A172 (cell line): ENCODE measurements around the gene B4GALT3. TPM values are rescaled to one million over a fixed set of nuclear protein-coding genes. Genes with fewer than 3 reads are reported as not detected.

Experiments used
- DNase-seq: peaks from one replicate; pipeline ENCODE4 v3.0.0-alpha.2; 2015; ENCODE audit warnings: low spot score
- total RNA-seq: library from RNA; depleted of rRNA; stranded (reverse); fragments of >200 nt; shearing (Covaris generic); gene quantifications from 2 replicates; pipeline ENCODE4 v1.2.3, GENCODE V29; 2014

B4GALT3 gene
- total RNA-seq, 1 experiment from 2014 or later, result 61.1 TPM

DNA sequence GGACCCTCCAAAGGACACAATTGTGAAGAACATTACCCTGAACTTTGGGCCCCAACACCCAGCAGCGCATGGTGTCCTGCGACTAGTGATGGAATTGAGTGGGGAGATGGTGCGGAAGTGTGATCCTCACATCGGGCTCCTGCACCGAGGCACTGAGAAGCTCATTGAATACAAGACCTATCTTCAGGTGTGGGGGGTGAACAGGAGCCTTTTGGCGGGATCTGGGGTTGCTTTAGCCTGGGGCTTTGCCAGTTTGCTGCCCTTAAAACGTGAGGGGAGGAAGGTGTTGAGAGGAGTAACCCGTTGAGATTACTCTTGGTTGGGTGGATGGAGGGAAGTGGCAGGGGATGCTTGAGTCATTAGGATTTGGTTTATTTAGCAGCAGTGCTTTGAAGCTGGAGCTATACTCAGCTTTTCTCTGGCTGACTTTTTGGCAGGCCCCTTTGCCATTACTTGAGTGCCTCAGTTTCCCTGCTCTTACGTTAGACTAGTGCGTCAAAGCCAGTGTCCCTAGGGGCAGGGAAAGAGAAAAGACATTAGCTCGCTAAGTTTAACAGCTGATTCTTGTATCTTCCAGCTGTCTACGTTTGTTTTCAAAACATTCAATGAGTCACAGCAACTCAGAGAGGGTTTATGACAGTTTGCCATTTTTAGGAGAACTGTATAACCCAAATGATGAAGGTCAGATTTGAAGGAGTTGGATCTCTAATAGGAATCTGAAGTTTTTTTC lies 29.3 kb upstream of the B4GALT3 start:
- DNase-seq, result no peak

DNA sequence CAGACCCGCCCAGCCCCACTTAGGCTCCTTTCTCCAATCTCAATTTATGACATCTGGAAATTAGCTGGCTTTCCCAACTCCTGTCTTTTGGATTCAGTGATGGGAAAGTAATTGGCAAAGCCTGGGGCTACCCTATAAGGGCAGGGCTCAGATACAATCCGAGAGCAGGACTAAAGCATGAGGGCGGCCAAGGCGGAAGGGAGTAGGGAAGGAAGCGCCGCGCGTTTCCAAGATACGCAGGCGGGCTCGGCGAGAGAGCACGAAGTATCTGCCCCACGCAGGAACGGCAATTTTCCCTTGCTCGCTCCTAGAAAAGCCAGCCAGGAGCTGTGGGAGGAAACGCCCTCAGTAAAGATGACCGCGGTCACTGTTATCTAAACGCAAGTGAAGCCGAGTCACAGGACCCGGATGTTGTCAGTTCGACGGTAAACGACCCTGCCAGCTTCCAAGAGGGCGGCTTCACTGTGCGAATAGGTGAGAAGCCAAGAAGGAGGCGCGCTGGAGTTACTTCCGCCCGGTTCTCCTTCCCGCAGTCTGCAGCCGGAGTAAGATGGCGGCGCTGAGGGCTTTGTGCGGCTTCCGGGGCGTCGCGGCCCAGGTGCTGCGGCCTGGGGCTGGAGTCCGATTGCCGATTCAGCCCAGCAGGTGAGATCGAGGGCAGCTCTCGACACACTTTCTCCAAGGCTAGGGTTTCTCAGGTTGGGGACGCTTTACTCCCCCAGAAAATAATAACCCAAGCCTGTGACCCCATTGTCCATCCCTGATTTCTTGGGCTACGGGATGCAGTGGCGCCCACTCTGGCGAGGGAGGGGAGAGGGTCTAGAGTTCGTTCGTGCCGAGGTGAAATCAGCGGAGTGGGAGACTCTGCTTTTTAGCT lies 24.8 kb upstream of the B4GALT3 start, which contains the start of gene NDUFS2:
NDUFS2 (plus strand) TSS at position 532 of the 877 bp plus-strand sequence; CDS start at position 551, 19 bp downstream.
- DNase-seq, result peak; percentile 99

DNA sequence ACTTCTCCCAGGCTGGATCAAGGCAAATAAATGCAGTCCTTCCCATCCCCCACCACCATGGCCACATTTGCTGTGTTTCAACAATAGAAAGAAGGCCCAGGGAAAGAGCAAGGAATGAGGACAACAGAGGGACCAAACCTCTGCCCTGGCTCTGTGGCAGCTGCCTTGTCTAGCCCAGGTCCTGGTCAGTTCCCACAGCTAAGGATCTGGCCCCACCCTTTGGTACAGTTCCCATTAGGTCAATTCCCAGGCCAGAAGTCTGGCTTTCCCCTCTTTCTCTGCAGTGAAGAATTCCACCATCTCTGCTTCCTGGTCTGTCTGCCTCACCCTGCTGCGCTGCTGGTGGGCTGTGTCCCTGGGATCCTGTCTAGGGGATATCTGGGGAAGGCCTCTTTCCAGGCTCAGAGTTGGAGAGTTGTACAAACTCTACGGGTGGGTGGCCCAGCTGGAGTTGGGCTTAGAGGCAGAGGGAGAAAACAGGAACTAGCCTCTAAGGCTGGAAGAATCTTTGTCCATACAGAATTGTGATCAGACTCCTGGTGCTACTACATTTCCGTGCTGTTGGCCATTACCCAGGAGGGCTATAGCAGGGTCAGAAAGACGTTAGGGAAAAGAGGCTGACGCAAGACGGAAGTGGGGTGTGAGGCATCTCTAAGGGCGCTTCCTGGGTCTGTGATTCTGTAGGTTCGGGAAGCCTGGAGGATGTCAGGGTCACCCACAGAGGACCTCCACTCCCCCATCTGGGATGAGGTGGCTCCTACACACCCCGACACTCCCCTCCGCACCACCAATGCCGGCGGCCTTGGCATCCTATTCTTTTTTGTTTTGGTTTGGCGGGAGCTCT lies 23.9 kb upstream of the B4GALT3 start:
- no peak for DNase-seq

DNA sequence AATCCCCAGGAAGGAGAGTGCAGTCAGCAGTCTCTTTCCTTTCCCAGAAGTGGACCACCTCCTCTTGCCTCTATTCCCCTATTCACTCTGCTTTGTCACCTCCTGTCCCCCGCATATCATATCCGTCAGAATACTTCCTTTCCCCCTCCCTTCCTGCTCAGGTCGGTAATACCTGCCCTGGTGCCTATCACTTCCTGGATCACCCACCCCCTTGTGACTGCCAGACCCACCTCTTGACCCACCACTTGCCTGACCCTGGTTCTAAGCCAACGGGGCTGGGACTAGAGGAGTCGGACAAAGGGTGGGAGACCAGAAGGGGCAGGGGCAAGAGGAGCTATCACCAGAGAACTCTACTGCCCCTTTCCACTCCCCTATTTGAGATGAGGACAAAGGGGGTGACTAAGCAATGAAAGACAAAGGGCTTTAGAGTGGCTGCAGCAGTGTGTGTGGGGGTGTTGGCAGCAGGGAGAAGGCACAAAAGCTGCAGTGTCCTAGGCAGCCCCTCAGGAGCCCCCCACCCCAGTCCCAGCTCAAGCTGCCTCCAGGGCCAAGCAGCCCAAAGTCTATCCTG lies 23.2 kb upstream of the B4GALT3 start:
- DNase-seq, result no peak

DNA sequence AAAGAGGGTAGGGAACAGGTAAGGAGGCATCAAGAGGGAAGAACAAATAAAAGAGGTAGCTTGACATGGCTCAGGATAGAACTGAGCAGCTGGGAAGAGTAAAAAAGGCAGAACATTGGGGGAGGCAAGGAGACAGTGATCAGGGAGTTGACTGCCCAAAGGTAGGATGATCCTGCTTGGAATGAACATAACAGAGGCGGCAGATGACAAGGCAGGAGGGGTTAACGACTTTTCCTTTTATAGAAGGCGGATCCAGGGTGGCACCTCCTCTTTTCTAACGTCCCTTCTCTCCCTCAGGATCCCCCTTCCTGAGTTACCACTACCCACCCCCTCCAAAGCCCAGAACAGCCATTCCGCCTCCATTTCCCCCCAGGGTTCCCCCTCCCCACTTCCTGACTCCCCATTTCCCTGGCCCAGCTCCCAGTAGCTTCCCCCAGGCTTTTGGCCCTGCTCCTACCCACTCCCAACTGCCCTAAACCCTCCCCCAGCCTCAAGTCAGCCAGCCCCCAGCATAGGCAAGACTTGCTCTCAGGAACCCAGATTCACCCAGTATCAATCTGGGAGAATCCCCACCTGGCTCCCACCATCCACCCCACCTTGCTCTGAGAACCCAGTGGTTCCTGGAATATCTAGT lies 22.3 kb upstream of the B4GALT3 start:
- no peak for DNase-seq

DNA sequence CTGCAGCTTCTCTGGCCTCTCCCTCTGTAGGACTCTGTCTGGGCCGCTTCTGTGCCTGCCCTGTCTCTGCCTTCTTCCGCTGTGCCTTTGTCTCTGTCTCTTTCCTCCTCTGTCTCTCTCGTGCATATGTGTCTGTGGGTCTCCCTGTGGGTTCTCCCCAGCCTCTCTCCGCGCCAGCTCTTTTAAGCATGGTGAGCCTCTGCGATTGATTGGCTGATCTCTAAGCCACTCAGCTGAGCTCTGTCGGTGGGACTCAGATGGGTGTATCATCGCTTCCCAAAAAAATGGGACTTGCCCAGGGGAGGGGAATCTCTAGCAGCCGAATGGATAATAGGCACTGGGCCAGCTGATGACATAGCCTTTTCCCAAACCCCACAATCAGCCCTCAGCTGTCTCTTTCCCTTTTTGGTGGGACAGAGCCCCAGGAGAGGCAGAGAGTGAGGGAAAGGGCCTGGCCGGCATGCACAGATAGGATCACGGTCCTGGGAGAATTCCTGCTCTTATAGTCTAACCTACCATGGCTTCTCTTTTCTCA lies 21.7 kb upstream of the B4GALT3 start, which contains the start of gene ADAMTS4:
ADAMTS4 (minus strand) TSS at position 158 of the 535 bp plus-strand sequence. CDS start 427 bp downstream, outside the sequence.
- no peak for DNase-seq

DNA sequence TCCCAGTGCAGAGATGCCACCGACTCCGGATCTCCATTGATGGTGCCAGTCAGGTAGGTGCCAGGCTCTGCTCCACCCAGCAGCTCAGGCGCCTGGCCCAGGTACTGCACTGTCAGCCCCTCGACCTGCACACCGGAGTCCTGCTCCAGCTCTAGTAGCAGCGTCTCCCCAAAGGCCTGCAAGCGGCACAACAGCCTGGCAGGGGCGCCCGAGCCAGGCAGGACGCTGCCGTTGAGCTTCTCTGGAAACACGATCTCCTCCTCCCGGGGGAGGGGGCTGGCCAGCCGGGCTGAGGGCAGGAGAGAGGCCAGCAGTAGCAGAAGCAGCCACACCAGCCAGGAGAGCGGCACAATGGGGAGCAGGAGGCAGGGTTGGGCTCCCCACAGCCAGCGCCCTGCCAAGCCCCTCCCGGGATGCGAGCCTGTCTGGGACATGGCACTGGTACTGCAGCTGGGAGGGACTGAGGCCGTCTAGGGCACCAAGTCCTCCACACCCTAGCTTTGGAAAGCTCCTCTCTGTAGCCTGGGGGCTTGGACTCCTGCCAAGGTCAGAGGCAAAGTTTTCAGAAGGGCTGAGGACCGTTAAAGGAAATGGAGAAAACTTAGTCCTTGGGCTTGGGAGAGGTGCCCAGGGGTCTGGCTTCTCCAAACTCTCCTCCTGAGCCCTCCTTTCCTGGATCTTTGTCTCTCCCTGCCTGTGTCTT lies 21.0 kb upstream of the B4GALT3 start:
- DNase-seq, result no peak

DNA sequence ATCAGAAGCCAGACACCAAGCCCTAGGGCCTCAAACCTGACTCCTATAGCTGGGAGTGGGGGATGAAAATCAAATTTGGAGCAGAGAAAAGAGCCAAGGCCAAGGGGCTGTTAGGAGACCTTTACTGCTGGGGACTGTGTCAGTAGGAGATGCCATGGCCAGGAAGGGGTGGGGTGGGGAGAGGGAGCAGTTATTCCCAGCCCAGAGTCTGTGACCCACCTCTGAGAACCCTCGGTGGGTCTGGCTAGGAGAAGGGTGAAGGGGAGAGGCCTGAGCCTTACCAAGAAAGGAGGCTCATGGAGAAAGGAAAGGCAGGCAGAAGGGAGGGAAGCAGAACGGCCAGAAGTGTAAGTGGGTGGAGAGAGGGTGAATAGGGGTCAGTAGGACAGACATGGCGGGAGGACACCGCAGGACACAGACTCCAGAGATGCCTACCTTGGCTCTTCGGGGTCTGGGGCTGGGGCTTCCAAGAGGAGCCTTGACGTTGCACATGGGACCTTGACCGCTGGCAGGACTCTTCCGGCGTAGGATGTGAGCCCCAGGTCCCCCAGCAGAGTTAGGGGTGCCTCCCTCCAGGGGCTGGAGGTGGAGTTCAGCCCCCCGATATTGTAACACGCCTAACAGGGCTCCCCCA lies 20.4 kb upstream of the B4GALT3 start:
- DNase-seq, result no peak

DNA sequence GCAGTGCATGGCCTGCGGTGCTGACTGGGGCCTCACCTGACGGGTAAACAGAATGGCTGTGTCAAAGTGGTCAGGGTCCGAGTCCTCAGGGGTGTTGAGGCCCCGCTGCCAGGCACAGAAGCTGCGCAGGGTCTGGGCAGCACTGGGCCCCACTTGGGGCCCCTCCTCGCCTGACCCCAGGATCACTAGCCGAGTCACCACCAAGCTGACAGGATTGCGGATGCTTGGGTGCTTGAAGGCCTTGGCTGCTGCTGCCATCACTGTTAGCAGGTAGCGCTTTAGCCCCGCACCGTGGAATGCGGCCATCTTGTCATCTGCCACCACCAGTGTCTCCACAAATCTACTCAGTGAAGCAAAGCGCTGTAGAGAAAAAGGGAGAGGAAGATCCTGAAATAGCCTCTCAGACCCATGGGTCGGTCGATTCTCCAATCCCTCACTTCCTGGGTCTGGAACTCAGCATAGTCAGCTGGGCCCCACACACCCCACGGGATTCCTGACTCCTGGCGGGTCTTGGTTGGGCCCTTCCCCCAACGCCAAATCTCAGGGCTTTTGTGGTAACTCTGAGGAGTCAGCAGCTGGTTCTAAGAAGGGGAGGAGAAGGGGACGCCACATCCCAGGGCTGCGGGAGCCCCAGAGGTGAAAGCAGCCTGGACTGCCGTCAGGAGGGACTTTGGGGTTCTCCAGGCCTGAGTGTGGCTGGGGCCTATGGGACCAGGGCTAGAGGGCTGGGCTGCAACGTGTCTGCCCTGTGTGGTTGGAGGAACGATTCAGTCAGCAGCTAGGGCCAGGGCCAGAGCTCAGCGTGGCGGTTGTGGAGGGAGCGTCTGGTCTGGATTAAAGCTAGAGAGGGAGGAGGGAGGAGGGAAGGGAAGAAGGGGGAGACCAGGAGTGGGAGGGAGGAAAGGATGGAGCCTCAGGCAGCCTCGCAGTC lies 19.5 kb upstream of the B4GALT3 start:
- no peak for DNase-seq

DNA sequence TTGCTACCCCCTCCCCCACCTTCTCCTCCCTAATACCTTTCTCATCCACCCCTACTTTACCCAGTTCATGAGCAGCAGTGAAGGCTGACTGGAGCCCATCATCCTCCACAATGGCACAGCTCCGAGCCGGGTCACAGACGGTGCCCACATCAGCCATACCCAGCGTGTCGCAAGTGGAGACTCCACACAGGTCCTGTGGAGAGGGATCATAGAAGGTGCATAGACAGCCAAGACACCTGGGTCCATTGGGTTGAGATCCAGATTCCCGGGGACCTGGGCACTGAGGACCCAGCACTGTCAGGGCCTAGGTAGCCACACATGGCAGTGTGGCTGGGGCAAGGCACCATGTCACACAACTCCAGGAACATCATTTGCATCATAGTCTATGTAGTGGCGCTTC lies 18.8 kb upstream of the B4GALT3 start:
- no peak for DNase-seq

DNA sequence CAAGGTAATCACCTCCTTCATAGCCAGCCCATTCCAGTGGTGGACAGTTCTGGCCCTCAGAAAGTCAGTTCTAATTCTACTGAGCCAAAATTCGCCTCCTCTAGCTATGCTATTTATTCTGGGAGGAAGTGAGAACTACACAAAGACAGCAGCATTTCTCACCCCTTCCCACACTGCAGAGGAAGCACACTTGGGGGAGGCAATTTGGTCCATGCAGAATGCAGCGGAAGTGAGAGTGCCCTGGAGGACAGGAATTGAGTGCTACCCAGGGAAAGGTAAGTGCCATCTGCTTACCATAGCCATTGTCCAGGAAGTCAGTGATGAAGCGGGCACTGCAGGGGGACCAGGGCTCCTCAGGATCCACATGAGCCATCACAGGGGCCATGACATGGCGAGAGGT lies 17.9 kb upstream of the B4GALT3 start:
- no peak for DNase-seq

DNA sequence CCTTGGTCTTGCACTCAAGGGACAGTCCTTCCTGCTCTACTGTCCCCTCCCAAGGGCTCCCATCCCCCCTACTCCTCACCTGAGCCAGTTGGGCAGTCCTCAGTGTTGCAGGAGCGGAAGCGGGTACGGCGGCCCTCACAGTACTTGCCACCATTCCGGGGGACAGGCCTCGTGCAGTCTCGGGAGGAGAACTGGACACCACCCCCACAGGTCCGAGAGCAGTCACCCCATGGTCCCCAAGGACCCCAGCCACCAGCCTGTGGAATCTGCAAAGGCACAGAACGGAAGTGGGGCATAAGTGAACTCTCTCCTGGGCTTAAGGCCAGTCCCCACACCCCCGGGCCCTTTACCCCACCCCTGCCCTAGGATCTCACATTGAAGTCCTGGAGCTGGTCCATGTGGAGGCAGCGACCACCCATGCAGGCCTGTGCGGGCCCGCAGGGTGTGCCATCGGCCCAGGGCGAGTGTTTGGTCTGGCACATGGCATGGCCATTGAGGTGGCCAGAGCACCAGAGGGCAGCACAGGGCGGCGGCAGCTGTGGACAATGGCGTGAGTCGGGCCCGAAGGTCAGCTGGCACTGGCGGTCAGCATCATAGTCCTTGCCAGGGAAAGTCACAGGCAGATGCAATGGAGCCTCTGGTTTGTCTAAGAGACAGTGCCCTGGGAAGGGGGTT lies 16.4 kb upstream of the B4GALT3 start:
- DNase-seq, result no peak

DNA sequence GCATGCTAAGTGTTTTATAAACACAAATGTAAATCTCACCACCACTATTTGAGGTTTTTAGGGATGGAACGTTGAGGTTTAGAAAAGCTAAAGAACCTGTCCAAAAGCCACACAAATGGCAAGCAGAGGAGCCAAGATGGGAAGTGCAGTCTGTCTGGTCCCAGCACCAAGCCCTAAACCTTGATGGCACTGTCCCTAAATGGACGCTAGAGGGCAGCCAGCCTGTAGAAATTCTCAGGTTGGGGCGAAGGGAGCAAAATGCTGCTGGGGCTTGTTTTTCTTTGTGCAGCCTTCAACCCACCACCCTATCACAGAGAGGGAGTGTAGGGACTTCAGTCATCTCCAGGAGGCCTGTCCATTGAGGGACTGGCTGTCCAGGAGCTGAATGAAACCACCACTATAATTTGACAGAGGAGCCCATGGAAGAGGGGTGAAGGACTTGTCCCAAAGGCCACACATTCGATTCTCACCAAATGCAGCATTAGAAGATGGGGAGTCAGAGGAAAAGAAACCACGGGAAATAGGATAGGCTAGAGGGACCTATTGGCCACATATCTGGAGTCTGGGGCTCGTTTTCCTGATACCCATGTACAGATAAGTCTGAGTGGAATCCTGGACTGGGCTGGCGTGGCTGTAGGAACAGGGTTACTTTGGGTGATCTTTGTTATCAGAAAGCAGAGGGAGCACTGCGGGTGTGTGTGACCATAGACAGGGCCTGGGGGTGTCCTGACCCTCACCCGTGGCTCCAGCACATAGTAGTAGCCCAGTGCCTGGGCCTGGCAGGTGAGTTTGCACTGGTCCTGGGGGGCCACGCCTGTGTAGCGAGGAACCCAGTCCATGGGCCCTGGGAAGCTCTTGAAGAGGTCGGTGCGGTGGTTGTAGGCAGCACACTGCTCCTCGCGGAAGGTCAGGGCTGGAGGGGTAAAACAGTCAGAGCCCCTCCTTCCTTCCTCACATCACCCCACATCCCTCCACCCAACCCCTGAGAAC lies 15.5 kb upstream of the B4GALT3 start:
- DNase-seq, result peak; percentile 70

DNA sequence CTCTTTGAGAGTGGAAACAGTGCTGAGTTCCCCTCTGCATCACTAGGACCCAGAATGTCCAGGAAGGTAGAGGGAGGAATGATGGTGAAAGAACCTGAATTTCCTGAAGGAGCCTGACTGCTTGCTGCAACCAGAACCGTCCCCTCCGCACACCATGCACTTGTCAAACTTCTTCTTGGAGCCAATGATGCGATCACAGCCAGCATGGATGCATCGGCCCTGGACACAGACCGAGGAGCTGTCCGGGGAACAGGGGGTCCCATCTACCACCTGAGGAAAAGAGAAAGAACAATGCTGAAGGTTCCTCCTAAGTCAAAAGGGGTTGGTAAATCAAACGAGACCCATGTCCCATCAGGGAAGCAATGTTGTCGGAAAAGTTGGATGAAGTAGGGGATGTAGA lies 14.7 kb upstream of the B4GALT3 start:
- no peak for DNase-seq

DNA sequence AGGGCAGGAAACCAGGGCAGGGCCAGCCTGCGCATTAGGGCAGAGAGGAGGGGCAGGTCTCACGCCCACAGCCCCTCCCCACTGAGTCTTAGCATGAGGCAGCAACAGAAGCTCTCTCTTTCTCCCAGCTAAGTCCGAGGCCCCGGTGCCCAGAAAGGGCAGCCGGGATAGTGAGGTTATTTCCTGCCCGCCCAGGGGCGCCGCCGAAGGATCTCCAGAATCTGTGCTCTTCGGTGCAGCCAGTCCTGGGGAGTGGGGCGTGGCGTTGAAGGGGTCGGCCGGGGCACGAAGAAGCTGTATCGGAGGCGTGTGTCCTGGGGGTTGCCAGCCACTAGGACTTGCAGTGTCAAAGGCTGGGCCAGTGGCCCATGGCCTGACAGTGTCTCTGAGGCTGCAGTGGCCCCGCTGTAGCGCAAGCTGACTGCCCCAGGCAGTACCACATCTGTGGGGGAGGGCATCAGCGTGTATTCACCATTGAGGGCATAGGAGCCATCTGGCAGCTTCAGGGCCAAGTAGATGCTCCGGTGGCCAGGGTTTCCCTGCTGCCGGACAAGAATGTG lies 13.7 kb upstream of the B4GALT3 start:
- DNase-seq, result no peak

DNA sequence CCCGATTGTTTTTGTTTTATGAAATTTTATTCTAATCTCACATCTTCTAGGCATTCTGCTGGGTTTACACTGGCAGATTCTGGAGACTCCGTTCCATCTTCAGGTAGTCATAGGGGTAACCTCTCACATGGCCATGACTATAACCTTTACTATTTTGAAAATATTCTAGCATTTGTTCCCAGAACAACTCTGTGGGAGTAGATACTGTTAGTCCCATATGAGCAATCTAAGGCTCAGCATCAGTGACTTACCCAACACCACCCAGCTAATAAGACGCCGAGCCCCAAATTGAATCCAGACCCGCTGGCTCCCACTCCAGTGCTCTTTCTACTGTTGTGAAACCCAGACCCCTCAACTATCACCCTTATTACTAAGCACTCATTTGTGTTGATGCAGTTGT lies 11.7 kb upstream of the B4GALT3 start:
- no peak for DNase-seq
